IMR-90 (cell line): ENCODE data around the gene DUS1L. TPM values are rescaled to one million over a fixed set of nuclear protein-coding genes. Genes with fewer than 3 reads are reported as not detected.

Experiments used
- ATAC-seq: fragments of 200-7000 bp; cut with Tn5 transposase; 2 replicates; pipeline ENCODE4 v1.9.1; 2020; ENCODE audit warnings: low read depth, mild to moderate bottlenecking, moderate library complexity
- BruUV-seq: library from RNA; stranded (reverse); fragments of 400-500 nt; replicated peaks from 2 replicates; lab custom pipeline; 2021; lab: Mats Ljungman, UMichigan
- CTCF ChIA-PET: fragments of 300-600 bp; formaldehyde crosslinking; extraction: SDS; loops from one replicate; lab custom pipeline; 2021; ENCODE audit warnings: antibody characterized with exemption; lab: Yijun Ruan, JAX
- POLR2A ChIA-PET: fragments of 300-600 bp; sonication (Branson Sonifier 250); formaldehyde crosslinking; loops from one replicate; lab custom pipeline; 2022; ENCODE audit warnings: antibody characterized with exemption; ENCODE audit not compliant: unreplicated experiment; lab: Charles Lee
- DNase-seq: peaks from one replicate; pipeline ENCODE4 v3.0.0; 2013
- H2AFZ ChIP-seq: replicated peaks from 2 replicates; pipeline ENCODE3; 2013; ENCODE audit warnings: low read length, mild to moderate bottlenecking; ENCODE audit not compliant: poor library complexity
- H2AK5ac ChIP-seq: 2 replicates; pipeline ENCODE4 v1.6.1; 2013; ENCODE audit warnings: low read depth, low read length, inconsistent platforms
- H2AK9ac ChIP-seq: replicated peaks from 2 replicates; pipeline ENCODE3; 2013; ENCODE audit warnings: mild to moderate bottlenecking, low read depth, low read length, moderate library complexity; ENCODE audit not compliant: poor library complexity
- H2BK120ac ChIP-seq: 2 replicates; pipeline ENCODE4 v1.6.1; 2013; ENCODE audit warnings: low read depth, low read length, inconsistent platforms
- H2BK15ac ChIP-seq: 3 replicates; pipeline ENCODE4 v1.6.1; 2013; ENCODE audit warnings: low read depth, low read length, inconsistent platforms
- H2BK20ac ChIP-seq: 2 replicates; pipeline ENCODE4 v1.6.1; 2013; ENCODE audit warnings: low read depth, mild to moderate bottlenecking, inconsistent platforms, low read length, moderate library complexity
- H2BK5ac ChIP-seq: 2 replicates; pipeline ENCODE4 v1.6.1; 2013; ENCODE audit warnings: mild to moderate bottlenecking, low read depth, low read length, inconsistent platforms; ENCODE audit not compliant: poor library complexity, severe bottlenecking
- H3K14ac ChIP-seq: replicated peaks from 2 replicates; pipeline ENCODE4 v1.6.1; 2013; ENCODE audit warnings: low read depth, low read length, inconsistent platforms
- H3K18ac ChIP-seq: 2 replicates; pipeline ENCODE4 v1.6.1; 2013; ENCODE audit warnings: low read depth, low read length, control low read depth
- H3K23ac ChIP-seq: 2 replicates; pipeline ENCODE4 v1.6.1; 2013; ENCODE audit warnings: low read depth, low read length, inconsistent platforms
- H3K27ac ChIP-seq: 2 replicates; pipeline ENCODE4 v1.5.1; 2013; ENCODE audit warnings: mild to moderate bottlenecking, control low read depth, low read length; ENCODE audit not compliant: insufficient read depth
- H3K27me3 ChIP-seq: 2 replicates; pipeline ENCODE4 v1.6.1; 2013; ENCODE audit warnings: low read length; ENCODE audit not compliant: control insufficient read depth, insufficient read depth
- H3K36me3 ChIP-seq: 2 replicates; pipeline ENCODE4 v1.6.1; 2013; ENCODE audit warnings: low read length, mixed read lengths; ENCODE audit not compliant: control insufficient read depth, insufficient read depth
- H3K4ac ChIP-seq: 2 replicates; pipeline ENCODE4 v1.6.1; 2013; ENCODE audit warnings: low read depth, low read length, inconsistent platforms
- H3K4me1 ChIP-seq: 2 replicates; pipeline ENCODE4 v1.6.1; 2013; ENCODE audit warnings: low read length, mixed read lengths; ENCODE audit not compliant: control insufficient read depth, insufficient read depth
- H3K4me2 ChIP-seq: 2 replicates; pipeline ENCODE4 v1.6.1; 2013; ENCODE audit warnings: low read depth, mild to moderate bottlenecking, control low read depth, low read length, moderate library complexity
- H3K4me3 ChIP-seq: 2 replicates; pipeline ENCODE4 v1.5.1; 2013; ENCODE audit warnings: low read depth, mild to moderate bottlenecking, control low read depth, low read length, moderate library complexity; ENCODE audit not compliant: insufficient read depth
- H3K56ac ChIP-seq: 2 replicates; pipeline ENCODE4 v1.6.1; 2013; ENCODE audit warnings: low read length, inconsistent platforms; ENCODE audit not compliant: insufficient read depth; ENCODE audit errors: extremely low read depth
- H3K79me1 ChIP-seq, 2 experiments: 2 replicates each; pipeline ENCODE4 v1.6.1; 2013; ENCODE audit warnings: low read length in 2 of 2, inconsistent platforms in 1 of 2, low read depth in 1 of 2
- H3K9ac ChIP-seq: 2 replicates; pipeline ENCODE4 v1.6.1; 2013; ENCODE audit warnings: low read depth, low read length, control low read depth
- H3K9me1 ChIP-seq: 2 replicates; pipeline ENCODE4 v1.6.1; 2013; ENCODE audit warnings: low read length, inconsistent platforms; ENCODE audit not compliant: insufficient read depth
- H3K9me3 ChIP-seq: 2 replicates; pipeline ENCODE4 v1.6.1; 2013; ENCODE audit warnings: low read length; ENCODE audit not compliant: control insufficient read depth, insufficient read depth
- H4K20me1 ChIP-seq: 2 replicates; pipeline ENCODE4 v1.6.1; 2013; ENCODE audit warnings: low read length, inconsistent platforms; ENCODE audit not compliant: insufficient read depth
- H4K5ac ChIP-seq: 2 replicates; pipeline ENCODE4 v1.6.1; 2013; ENCODE audit warnings: mild to moderate bottlenecking, low read depth, low read length, control low read depth
- H4K8ac ChIP-seq, 2 experiments: 2 replicates each; pipeline ENCODE4 v1.6.1; 2013; ENCODE audit warnings: low read depth in 2 of 2, low read length in 2 of 2, control low read depth in 1 of 2, inconsistent platforms in 1 of 2
- H4K91ac ChIP-seq: 2 replicates; pipeline ENCODE4 v1.6.1; 2013; ENCODE audit warnings: low read depth, low read length, inconsistent platforms; ENCODE audit not compliant: insufficient read depth
- BHLHE40 ChIP-seq: fragments of 150-350 bp; IDR thresholded peaks from 2 replicates; pipeline ENCODE4 v1.6.1; 2016; ENCODE audit warnings: mild to moderate bottlenecking, low read depth, low read length
- CTCF ChIP-seq: conservative IDR thresholded peaks from 2 replicates; pipeline ENCODE4 v1.5.1; 2012; ENCODE audit warnings: mild to moderate bottlenecking, low read depth, low read length, improper control_type of control experiment
- MAFK ChIP-seq: IDR thresholded peaks from 2 replicates; pipeline ENCODE4 v1.6.1; 2012; ENCODE audit warnings: low read depth, low read length, improper control_type of control experiment
- MAZ ChIP-seq: IDR thresholded peaks from 2 replicates; pipeline ENCODE4 v1.6.1; 2012; ENCODE audit warnings: low read depth, mild to moderate bottlenecking, low read length, improper control_type of control experiment, moderate library complexity, borderline replicate concordance
- NFE2L2 ChIP-seq: fragments of 150-350 bp; IDR thresholded peaks from 2 replicates; pipeline ENCODE4 v1.6.1; 2016; ENCODE audit warnings: low read depth, mild to moderate bottlenecking, low read length
- POLR2A ChIP-seq: IDR thresholded peaks from 2 replicates; pipeline ENCODE4 v1.6.1; 2012; ENCODE audit warnings: mild to moderate bottlenecking, low read depth, low read length
- RCOR1 ChIP-seq: IDR thresholded peaks from 2 replicates; pipeline ENCODE4 v1.6.1; 2012; ENCODE audit warnings: mild to moderate bottlenecking, low read length, improper control_type of control experiment; ENCODE audit not compliant: insufficient replicate concordance
- RFX5 ChIP-seq: IDR thresholded peaks from 2 replicates; pipeline ENCODE4 v1.8.0; 2012; ENCODE audit warnings: low read depth, mild to moderate bottlenecking, low read length, moderate library complexity
- SMC3 ChIP-seq: fragments of 150-350 bp; IDR thresholded peaks from 2 replicates; pipeline ENCODE4 v1.6.1; 2016; ENCODE audit warnings: low read depth, mild to moderate bottlenecking, antibody characterized with exemption, low read length, moderate library complexity
- WGBS, 2 experiments: methylation state at CpG; one replicate each; pipeline versions ENCODE4 v1.1.5 to v1.1.7; 2013; ENCODE audit warnings: missing lambda C conversion rate in 2 of 2; ENCODE audit not compliant: insufficient read length in 1 of 2; ENCODE audit errors: extremely low coverage in 2 of 2; 5-methylcytosine and 5-hydroxymethylcytosine counted together
- dilution Hi-C: fragments of 300-500 bp; cut with HindIII; formaldehyde crosslinking; loops from one replicate; pipeline ENCODE4 v1.14.3; 2018; ENCODE audit warnings: low sequenced_read_pairs; ENCODE audit not compliant: unreplicated experiment
- in situ Hi-C: fragments of 300-500 bp; cut with MboI; formaldehyde crosslinking; loops from 3 replicates; pipeline ENCODE4 v1.14.3; 2019; ENCODE audit warnings: low sequenced_read_pairs, inconsistent platforms, mixed read lengths
- intact Hi-C: fragments of 100-400 bp; cut with micrococcal nuclease; formaldehyde crosslinking; loops from 2 replicates; pipeline ENCODE4 v1.10.0; 2022
- polyA plus RNA-seq, 3 experiments: library from polyadenylated mRNA; depleted of rRNA; stranded (reverse); fragments of >200 nt; gene quantifications; 2 replicates each; pipeline ENCODE4 v1.2.3, GENCODE V29; 2012; ENCODE audit warnings: low replicate concordance in 1 of 3
- total RNA-seq: library from RNA; depleted of rRNA; stranded (reverse); fragments of >200 nt; gene quantifications from 2 replicates; pipeline ENCODE4 v1.2.3, GENCODE V29; 2012

Gene DUS1L
- total and polyA plus RNA-seq, 2 of the 4 experiments (the other 2 are of a cell fraction) = 29.0 to 76.9 TPM

DNA sequence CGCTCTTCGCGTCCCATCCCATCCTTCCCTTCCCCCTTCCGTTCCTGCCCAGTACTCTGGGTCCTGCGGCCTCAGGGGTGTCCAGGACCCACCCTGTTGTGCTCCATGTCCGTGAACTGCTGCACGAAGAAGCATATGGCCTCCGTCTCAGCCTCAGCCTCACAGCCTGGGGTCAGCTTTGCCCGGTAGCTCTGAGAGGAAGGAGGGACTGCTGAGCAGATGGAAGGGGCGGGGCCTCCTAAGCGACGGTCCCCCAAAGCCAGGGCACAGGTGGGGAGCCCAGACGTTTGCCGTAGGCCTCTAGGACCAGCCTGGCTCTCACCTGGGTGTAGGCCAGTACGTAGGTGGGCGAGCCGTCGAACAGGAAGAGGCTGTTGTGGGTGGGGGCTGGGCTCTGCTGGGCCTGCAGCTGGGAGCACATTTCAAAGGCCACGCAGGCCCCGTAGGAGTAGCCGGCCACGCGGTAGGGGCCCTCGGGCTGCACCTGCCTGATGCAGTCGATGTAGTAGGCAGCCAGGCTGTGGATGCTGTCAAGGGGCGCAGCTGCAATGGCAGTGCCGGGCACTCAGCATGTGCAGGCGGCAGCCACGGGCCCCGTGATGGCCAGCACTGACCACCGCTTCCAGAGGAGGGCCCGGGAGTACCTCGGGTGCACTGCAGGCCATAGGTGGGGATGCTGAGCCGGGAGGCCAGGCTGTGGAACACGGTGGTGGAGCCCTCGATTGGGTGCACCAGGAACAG lies 14.6 kb upstream of the DUS1L start:
- peak overlapping the region; percentile 21 for H2AFZ ChIP-seq
- H4K8ac ChIP-seq = no peak overlapping the region
- no peak overlapping the region for H3K9ac ChIP-seq
- H3K4ac ChIP-seq = no peak overlapping the region
- H4K5ac ChIP-seq = no peak overlapping the region
- in situ Hi-C loops = no loop called here
- H3K27ac ChIP-seq = no peak overlapping the region
- dilution Hi-C loops = no loop called here
- no peak overlapping the region for H3K18ac ChIP-seq
- ATAC-seq (no peak), DNase-seq (no peak)
- H2BK20ac ChIP-seq = no peak overlapping the region
- CTCF ChIA-PET = no interaction called here
- no peaks in the 10 kb centered on the region for H3K9me3 ChIP-seq
- BruUV-seq = no TSS peak
- H2AK5ac ChIP-seq = no peak overlapping the region
- H3K36me3 ChIP-seq = peaks cover 61% of the 10 kb centered on the region
- H2BK5ac ChIP-seq = no peak overlapping the region
- H4K91ac ChIP-seq = no peak overlapping the region
- no peak overlapping the region for H3K23ac ChIP-seq
- H3K4me2 ChIP-seq = no peak overlapping the region
- no peaks in the 10 kb centered on the region; the same call in 1 of the 2 replicates for H4K20me1 ChIP-seq
- no peak overlapping the region for H3K56ac ChIP-seq
- H3K9me1 ChIP-seq = no peaks in the 10 kb centered on the region
- no peak overlapping the region for H2BK15ac ChIP-seq
- no peaks in the 10 kb centered on the region for H3K27me3 ChIP-seq
- H2BK120ac ChIP-seq = no peak overlapping the region
- H3K79me1 ChIP-seq = no peaks in the 10 kb centered on the region
- 90% methylated on average over 22 of the region's 36 CpGs; no CpG with 5 or more reads in 1 of the 2 experiments for WGBS, 2 experiments
- intact Hi-C loops = no loop called here
- TF ChIP-seq RFX5 (no peak), MAZ (no peak), SMC3 (no peak), CTCF (no peak), BHLHE40 (no peak), MAFK (no peak), RCOR1 (no peak), POLR2A (no peak), NFE2L2 (no peak)
- H2AK9ac ChIP-seq = no peak overlapping the region
- H3K14ac ChIP-seq = no peak overlapping the region
- no peak overlapping the region for H3K4me3 ChIP-seq
- POLR2A ChIA-PET = no interaction called here
- H3K4me1 ChIP-seq = no peaks in the 10 kb centered on the region
